SIG-M5 treated with dmso at 0.1 percent for 504 hours (cell line): Measurements from ENCODE around the gene RUFY1.
A peak's percentile ranks its signal among the peaks of the same experiment; 100 is the strongest.
"Not testable (repeated sequence)": the region's sequence is repeated elsewhere in the genome, so short reads cannot be mapped to it uniquely, and the experiment has no call there.

Experiments used
- DNase-seq: peaks from one replicate; lab custom pipeline; 2025; ENCODE audit not compliant: unreplicated experiment; lab: John Stamatoyannopoulos, UW

The RUFY1 gene

GRCh38 chr5:179536676-179537075 is 13.7 kb upstream of the RUFY1 start:
- no peak for DNase-seq

- no peak for DNase-seq
Observed at GRCh38 chr5:179542170-179542569, 8.2 kb upstream of the RUFY1 start.

GRCh38 chr5:179543275-179543674 is 7.1 kb upstream of the RUFY1 start:
- not testable (repeated sequence) for DNase-seq

- DNase-seq: no peak
Observed at GRCh38 chr5:179553006-179553405, 2.7 kb downstream of the RUFY1 start.

- DNase-seq: peak; percentile 62
Observed at GRCh38 chr5:179553875-179554274, 3.5 kb downstream of the RUFY1 start.

GRCh38 chr5:179554981-179555380 is 4.6 kb downstream of the RUFY1 start:
- no peak for DNase-seq

GRCh38 chr5:179558261-179558799 is 8.0 kb downstream of the RUFY1 start:
- DNase-seq: not testable (repeated sequence)

GRCh38 chr5:179558932-179559283 is 8.6 kb downstream of the RUFY1 start:
- no peak for DNase-seq

- peak; percentile 76 for DNase-seq
Observed at GRCh38 chr5:179559284-179560252, 9.2 kb downstream of the RUFY1 start.

GRCh38 chr5:179564526-179564925 is 14.2 kb downstream of the RUFY1 start:
- no peak for DNase-seq

- DNase-seq: no peak
Observed at GRCh38 chr5:179568721-179569120, 18.4 kb downstream of the RUFY1 start.

- no peak for DNase-seq
Observed at GRCh38 chr5:179572386-179572785, 22.0 kb downstream of the RUFY1 start.

GRCh38 chr5:179577286-179577960 is 27.1 kb downstream of the RUFY1 start:
- no peak for DNase-seq

GRCh38 chr5:179585941-179586401 is 35.6 kb downstream of the RUFY1 start:
- DNase-seq: no peak

- no peak for DNase-seq
Observed at GRCh38 chr5:179588166-179588565, 37.8 kb downstream of the RUFY1 start.

- no peak for DNase-seq
Observed at GRCh38 chr5:179595916-179596315, 45.6 kb downstream of the RUFY1 start.

GRCh38 chr5:179596421-179596820 is 46.1 kb downstream of the RUFY1 start:
- no peak for DNase-seq

- DNase-seq: no peak
Observed at GRCh38 chr5:179599100-179599499, 48.7 kb downstream of the RUFY1 start.

GRCh38 chr5:179599566-179599965 is 49.2 kb downstream of the RUFY1 start:
- DNase-seq: no peak

GRCh38 chr5:179599973-179600372 is 49.6 kb downstream of the RUFY1 start:
- no peak for DNase-seq

- DNase-seq: no peak
Observed at GRCh38 chr5:179601871-179602625, 51.7 kb downstream of the RUFY1 start.
